Activated naive CD8-positive, alpha-beta T cell treated with anti-CD3 and anti-CD28 coated beads, Interleukin-2, amount 50 U/mL, for 24 hours (primary cell): ENCODE results near the gene CD163L1.

Experiments
- ATAC-seq: fragments of 150-1000 bp; cut with Tn5 transposase; one replicate; pipeline ENCODE4 v1.10.0; 2021
- DNase-seq: peaks from one replicate; pipeline ENCODE4 v3.0.0; 2021
- H3K27ac Mint-ChIP-seq: one replicate; pipeline ENCODE4 v1.8.0; 2021; ENCODE audit warnings: mild to moderate bottlenecking, mixed read lengths
- H3K27me3 Mint-ChIP-seq: one replicate; pipeline ENCODE4 v1.8.0; 2021; ENCODE audit warnings: mixed read lengths
- H3K36me3 Mint-ChIP-seq: one replicate; pipeline ENCODE4 v1.8.0; 2021; ENCODE audit warnings: low read depth, mixed read lengths
- H3K4me1 Mint-ChIP-seq: one replicate; pipeline ENCODE4 v1.8.0; 2021; ENCODE audit warnings: mixed read lengths
- H3K4me3 Mint-ChIP-seq: one replicate; pipeline ENCODE4 v1.8.0; 2021; ENCODE audit warnings: mild to moderate bottlenecking, moderate library complexity, mixed read lengths
- H3K9me3 Mint-ChIP-seq: one replicate; pipeline ENCODE4 v1.8.0; 2021; ENCODE audit warnings: mixed read lengths

Gene CD163L1

DNA sequence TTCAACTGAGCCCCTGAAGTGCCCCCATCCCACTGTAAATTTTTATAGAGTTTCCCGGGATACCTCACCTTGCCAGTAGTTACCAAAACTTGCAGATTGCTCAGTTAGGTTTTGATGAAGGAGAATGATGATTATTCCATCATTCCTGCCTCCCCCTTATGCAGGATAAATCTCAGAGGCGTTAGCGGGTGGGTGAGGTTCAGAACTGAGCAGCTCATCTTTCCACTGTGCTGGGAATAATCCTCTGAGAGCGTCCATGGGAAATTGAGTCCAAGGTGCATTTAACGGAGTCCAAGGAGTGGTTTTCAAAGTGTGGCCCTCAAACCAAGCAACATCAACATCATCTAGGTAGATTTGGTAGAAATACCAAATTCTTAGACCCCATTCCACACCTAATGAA, 121.4 kb downstream of the CD163L1 start:
- Mint-ChIP-seq H3K4me1 (no peaks in the 10 kb centered on the region), H3K27me3 (peaks cover 3% of the 10 kb centered on the region), H3K4me3 (no peak overlapping the region), H3K27ac (no peak overlapping the region), H3K36me3 (no peaks in the 10 kb centered on the region), H3K9me3 (no peaks in the 10 kb centered on the region)
- ATAC-seq (no peak), DNase-seq (no peak)

GRCh38 chr12:7321624-7322023, 122.3 kb downstream of the CD163L1 start:
- peaks cover 2% of the 10 kb centered on the region for H3K27me3 Mint-ChIP-seq
- DNase-seq (no peak), ATAC-seq (no peak)
- H3K4me3 Mint-ChIP-seq, result no peak overlapping the region
- no peak overlapping the region for H3K27ac Mint-ChIP-seq
- no peaks in the 10 kb centered on the region for H3K36me3 Mint-ChIP-seq
- no peaks in the 10 kb centered on the region for H3K4me1 Mint-ChIP-seq
- H3K9me3 Mint-ChIP-seq, result no peaks in the 10 kb centered on the region

GRCh38 chr12:7319930-7320329, 124.0 kb downstream of the CD163L1 start:
- no peaks in the 10 kb centered on the region for H3K36me3 Mint-ChIP-seq
- H3K4me3 Mint-ChIP-seq, result no peak overlapping the region
- no peaks in the 10 kb centered on the region for H3K27me3 Mint-ChIP-seq
- no peaks in the 10 kb centered on the region for H3K4me1 Mint-ChIP-seq
- DNase-seq (no peak), ATAC-seq (no peak)
- H3K9me3 Mint-ChIP-seq, result no peaks in the 10 kb centered on the region
- H3K27ac Mint-ChIP-seq, result no peak overlapping the region

DNA sequence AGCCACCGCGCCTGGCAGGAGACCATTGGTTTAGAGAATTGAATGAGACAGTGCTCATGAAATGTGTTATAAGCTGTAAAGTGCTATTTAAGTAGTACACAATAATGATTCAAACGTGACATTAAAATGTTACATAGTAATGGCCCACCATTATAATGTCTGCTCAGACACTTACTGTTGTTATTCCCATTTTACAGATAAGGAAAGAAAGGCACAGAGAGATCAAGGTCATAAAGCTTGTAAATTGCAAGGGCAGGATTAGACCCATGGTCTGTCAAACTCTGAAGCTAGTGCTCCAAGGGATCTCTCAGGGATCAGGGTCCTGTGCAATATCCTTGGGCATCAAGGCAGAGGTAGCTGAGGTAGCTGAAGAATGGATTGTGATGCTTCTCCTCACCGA, 133.9 kb downstream of the CD163L1 start:
- H3K27ac Mint-ChIP-seq, result no peak overlapping the region
- no peak overlapping the region for H3K4me3 Mint-ChIP-seq
- no peaks in the 10 kb centered on the region for H3K36me3 Mint-ChIP-seq
- no peak for ATAC-seq
- no peaks in the 10 kb centered on the region for H3K27me3 Mint-ChIP-seq
- no peaks in the 10 kb centered on the region for H3K9me3 Mint-ChIP-seq
- no peak for DNase-seq
- H3K4me1 Mint-ChIP-seq, result no peaks in the 10 kb centered on the region
